ENCODE results near the gene RYR3. TPM values are rescaled to one million over a fixed set of nuclear protein-coding genes. Genes with fewer than 3 reads are reported as not detected.

The RYR3 gene
- total RNA-seq, 2 donors from 2014 or later = not detected

- Mint-ChIP-seq H3K27ac (no peak overlapping the region), H3K36me3 (no peaks in the 10 kb centered on the region), H3K9me3 (no peaks in the 10 kb centered on the region)
- ATAC-seq (no peak), DNase-seq (ENCODE audit: low spot score in 2 of 2) (no peak)
Measured at GRCh38 chr15:33655488-33655887, 344.7 kb downstream of the RYR3 start.

GRCh38 chr15:33656168-33656567 is 345.4 kb downstream of the RYR3 start:
- no peak for ATAC-seq
- H3K9me3 Mint-ChIP-seq = no peaks in the 10 kb centered on the region
- no peak for DNase-seq (ENCODE audit: low spot score in 2 of 2)
- no peak overlapping the region for H3K27ac Mint-ChIP-seq
- no peaks in the 10 kb centered on the region for H3K36me3 Mint-ChIP-seq

DNA sequence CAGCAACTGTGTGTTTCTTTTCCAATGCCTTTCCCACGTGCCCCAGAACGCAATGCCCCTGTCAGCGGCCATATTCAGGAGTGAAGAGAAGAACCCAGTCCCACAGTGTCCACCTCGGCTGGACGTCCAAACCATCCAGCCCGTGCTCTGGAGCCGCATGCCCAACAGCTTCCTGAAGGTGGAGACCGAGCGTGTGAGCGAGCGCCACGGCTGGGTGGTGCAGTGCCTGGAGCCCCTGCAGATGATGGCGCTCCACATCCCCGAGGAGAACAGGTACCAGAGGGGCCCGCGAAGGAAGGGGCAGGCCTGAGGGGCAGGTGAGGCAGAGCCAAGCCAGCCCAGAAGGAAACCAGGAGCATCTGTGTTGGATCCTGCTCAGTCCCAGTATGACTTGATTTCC is 349.4 kb downstream of the RYR3 start:
- no peak for ATAC-seq
- DNase-seq (ENCODE audit: low spot score in 2 of 2) = no peak
- Mint-ChIP-seq H3K36me3 (no peaks in the 10 kb centered on the region), H3K9me3 (no peaks in the 10 kb centered on the region), H3K27ac (no peak overlapping the region)

DNA sequence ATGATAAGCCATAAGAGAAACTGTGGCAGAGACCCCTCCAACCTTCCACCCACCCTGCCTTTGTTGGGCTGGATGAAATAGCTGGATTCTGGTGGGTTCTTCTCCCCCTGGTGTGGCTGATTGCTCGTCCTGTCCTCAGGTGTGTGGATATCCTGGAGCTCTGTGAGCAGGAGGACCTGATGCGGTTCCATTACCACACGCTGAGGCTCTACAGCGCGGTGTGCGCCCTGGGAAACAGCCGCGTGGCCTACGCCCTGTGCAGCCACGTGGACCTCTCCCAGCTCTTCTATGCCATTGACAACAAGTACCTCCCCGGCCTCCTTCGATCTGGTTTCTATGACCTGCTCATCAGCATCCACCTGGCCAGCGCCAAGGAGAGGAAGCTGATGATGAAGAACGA is 351.2 kb downstream of the RYR3 start:
- ATAC-seq (no peak), DNase-seq (ENCODE audit: low spot score in 2 of 2) (no peak)
- H3K36me3 Mint-ChIP-seq = no peaks in the 10 kb centered on the region
- no peaks in the 10 kb centered on the region for H3K9me3 Mint-ChIP-seq
- H3K27ac Mint-ChIP-seq = peak overlapping the region in 1 of 2 donors; percentile 29

DNA sequence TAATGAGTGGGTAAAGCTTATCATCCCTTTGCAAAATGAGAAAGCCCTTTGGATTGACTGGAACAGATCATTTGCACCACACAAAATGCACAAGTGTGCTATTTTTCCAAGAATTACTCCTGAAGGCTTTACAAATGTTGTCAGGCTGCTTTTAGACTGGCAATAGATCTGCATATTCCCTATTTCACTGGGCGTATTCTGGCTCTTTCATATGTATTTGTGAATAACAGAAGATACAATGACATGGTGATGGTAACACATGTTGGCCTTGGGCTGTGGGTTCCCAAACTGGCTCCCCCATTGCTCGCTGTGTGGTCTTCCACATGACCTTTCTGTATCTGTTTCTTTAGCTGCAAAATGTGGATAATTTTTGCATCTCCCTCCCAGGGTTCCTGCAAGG is 354.2 kb downstream of the RYR3 start:
- no peaks in the 10 kb centered on the region for H3K36me3 Mint-ChIP-seq
- H3K9me3 Mint-ChIP-seq = no peaks in the 10 kb centered on the region
- ATAC-seq (no peak), DNase-seq (ENCODE audit: low spot score in 2 of 2) (no peak)
- no peak overlapping the region for H3K27ac Mint-ChIP-seq

- no peak for ATAC-seq
- no peaks in the 10 kb centered on the region for H3K9me3 Mint-ChIP-seq
Measured at GRCh38 chr15:33670567-33670966, 359.8 kb downstream of the RYR3 start.

GRCh38 chr15:33671456-33671855 is 360.7 kb downstream of the RYR3 start:
- no peak for DNase-seq (ENCODE audit: low spot score in 2 of 2)
- Mint-ChIP-seq H3K27ac (no peak overlapping the region), H3K9me3 (no peaks in the 10 kb centered on the region), H3K36me3 (no peaks in the 10 kb centered on the region)
- ATAC-seq = no peak

More at GRCh38 chr15:33670567-33670966, 359.8 kb downstream of the RYR3 start:
- no peak for DNase-seq (ENCODE audit: low spot score in 2 of 2)
- Mint-ChIP-seq H3K36me3 (no peaks in the 10 kb centered on the region), H3K27ac (no peak overlapping the region)

GRCh38 chr15:33675246-33675645 is 364.5 kb downstream of the RYR3 start:
- ATAC-seq = no peak
- Mint-ChIP-seq H3K27ac (no peak overlapping the region), H3K9me3 (no peaks in the 10 kb centered on the region), H3K36me3 (no peaks in the 10 kb centered on the region)
- no peak for DNase-seq (ENCODE audit: low spot score in 2 of 2)

DNA sequence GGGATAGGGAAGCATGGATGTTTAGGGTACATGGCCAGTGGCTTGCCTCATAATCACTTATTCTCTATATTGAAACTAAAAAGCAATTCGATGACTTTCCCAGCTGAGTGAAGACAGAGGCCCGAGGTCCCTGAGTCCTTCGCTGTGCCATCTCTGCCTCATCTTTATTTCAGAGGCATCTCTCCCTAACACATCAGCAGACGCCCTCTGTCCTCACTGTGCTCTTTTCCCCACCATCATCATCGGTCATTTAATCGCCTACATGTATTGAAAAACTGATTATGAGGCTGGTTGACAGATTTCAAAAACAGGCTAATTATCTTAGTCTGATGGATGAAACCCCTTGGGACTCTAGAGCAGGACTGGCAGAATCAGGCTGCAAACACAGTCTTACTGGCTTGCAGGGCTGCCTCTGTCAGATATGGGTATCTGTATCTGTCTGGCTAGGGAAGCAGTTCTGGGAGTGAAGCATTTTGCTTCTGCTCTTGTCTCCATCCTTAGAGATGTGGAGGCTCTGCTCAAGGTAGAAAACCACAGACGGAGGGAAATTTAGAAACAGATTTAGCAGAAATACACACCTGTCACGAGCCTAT is 366.6 kb downstream of the RYR3 start:
- no peak for ATAC-seq

GRCh38 chr15:33678176-33678575 is 367.4 kb downstream of the RYR3 start:
- ATAC-seq = no peak
- Mint-ChIP-seq H3K36me3 (no peaks in the 10 kb centered on the region), H3K27ac (no peak overlapping the region), H3K9me3 (no peaks in the 10 kb centered on the region)
- no peak for DNase-seq (ENCODE audit: low spot score in 2 of 2)

More for the DNA sequence above, 366.6 kb downstream of the RYR3 start:
- Mint-ChIP-seq H3K9me3 (no peaks in the 10 kb centered on the region), H3K27ac (no peak overlapping the region), H3K36me3 (no peaks in the 10 kb centered on the region)
- no peak for DNase-seq (ENCODE audit: low spot score in 2 of 2)

GRCh38 chr15:33678602-33679001 is 367.8 kb downstream of the RYR3 start:
- no peak for DNase-seq (ENCODE audit: low spot score in 2 of 2)
- Mint-ChIP-seq H3K9me3 (no peaks in the 10 kb centered on the region), H3K36me3 (no peaks in the 10 kb centered on the region), H3K27ac (no peak overlapping the region)
- ATAC-seq = no peak

DNA sequence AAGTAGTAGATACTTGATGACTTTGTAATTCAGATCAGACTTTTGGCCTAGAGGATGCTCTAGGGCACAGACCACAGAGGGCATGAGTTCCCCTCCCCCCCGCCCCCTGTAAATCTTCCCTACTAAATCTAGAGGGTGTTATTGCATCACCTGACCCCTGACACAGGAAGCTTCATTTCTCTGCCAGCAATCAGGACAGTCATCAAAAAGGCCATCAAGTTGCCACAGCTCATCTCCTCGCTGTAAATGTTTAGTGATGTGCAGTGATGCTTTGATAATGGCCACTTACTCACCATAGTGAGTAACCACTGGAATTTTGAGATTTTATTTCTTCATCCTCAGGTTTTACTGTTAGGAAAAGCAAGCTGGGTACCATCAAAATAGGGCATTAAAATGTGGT is 368.3 kb downstream of the RYR3 start:
- DNase-seq (ENCODE audit: low spot score in 2 of 2) = no peak
- Mint-ChIP-seq H3K9me3 (no peaks in the 10 kb centered on the region), H3K27ac (no peak overlapping the region), H3K36me3 (no peaks in the 10 kb centered on the region)
- ATAC-seq = no peak

GRCh38 chr15:33680336-33680735 is 369.6 kb downstream of the RYR3 start:
- no peaks in the 10 kb centered on the region for H3K36me3 Mint-ChIP-seq
- DNase-seq (ENCODE audit: low spot score in 2 of 2) = no peak
- H3K9me3 Mint-ChIP-seq = no peaks in the 10 kb centered on the region
- no peak for ATAC-seq
- H3K27ac Mint-ChIP-seq = no peak overlapping the region

DNA sequence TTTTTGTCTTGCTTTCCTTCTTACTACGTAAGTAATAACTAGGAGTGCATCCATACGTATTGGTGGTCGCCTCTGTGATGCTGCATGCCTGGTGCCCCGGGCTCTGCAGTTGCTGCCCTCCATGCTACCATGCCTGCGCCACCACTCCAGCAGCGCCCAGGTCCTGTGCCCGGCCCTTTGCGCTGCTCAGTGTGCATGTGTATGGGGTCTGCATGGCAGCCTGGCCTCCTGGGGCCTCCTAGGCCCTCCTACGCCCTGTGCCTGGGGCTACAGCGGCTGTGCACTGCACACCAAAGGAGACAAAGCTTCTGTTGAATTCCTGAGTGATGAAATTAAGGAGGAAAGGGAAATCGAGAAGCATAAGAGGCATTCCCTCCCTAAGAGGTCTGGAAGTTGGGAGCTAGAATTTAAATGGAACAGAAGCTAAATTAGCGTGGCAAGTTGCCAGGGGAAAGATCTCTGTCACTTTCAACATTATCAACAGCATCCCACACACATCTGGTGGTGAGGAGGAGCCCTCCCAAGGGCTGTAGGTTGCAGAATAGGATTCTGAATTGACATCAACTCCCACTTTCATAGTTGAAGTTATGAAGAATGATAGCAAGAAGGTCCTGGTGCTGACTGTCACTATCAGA is 382.5 kb downstream of the RYR3 start:
- DNase-seq (ENCODE audit: low spot score in 2 of 2) = no peak
- Mint-ChIP-seq H3K27ac (no peak overlapping the region), H3K9me3 (no peaks in the 10 kb centered on the region), H3K36me3 (no peaks in the 10 kb centered on the region)
- ATAC-seq = no peak

DNA sequence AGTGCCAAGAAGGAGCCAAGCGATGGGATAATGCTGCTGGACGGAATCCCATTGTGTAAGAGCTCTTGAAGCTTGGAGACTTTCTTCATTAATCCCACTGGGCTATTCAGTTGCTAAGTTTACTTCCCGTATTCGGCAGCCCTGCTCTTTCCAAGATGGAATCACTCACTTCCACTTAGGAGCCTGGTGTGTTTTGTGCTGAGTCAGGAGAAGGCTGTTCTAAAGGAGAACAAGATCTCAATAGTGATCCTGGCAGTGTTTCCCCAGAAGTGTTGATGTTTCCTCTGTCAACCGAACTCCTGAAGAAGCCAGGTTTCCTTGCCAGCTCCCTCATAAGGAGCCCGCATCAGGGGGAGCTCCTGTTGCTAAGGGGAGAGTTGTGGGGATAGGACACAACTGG is 387.4 kb downstream of the RYR3 start:
- H3K9me3 Mint-ChIP-seq = no peaks in the 10 kb centered on the region
- H3K27ac Mint-ChIP-seq = no peak overlapping the region
- no peak for ATAC-seq
- no peaks in the 10 kb centered on the region for H3K36me3 Mint-ChIP-seq
- DNase-seq (ENCODE audit: low spot score in 2 of 2) = no peak

DNA sequence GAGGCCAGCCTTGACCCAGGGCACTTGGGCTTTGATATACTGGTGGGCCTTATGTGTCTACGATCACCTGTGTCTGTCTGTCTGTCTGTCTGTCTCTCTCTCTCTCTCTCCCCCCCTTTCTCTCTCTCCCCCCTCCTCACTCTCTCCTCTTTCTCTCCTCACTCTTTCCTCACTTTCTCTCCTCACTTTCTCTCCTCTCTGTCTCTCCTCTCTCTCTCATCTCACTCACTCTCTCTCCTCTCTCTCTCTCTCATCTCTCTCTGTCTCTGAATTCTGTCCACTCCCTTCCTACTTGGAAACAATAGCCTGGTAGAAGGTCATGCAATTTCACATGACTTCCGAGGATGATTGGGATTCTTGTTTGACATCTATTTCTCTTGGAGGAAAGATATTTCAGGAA is 388.4 kb downstream of the RYR3 start:
- Mint-ChIP-seq H3K36me3 (no peaks in the 10 kb centered on the region), H3K27ac (no peak overlapping the region), H3K9me3 (no peaks in the 10 kb centered on the region)
- ATAC-seq = no peak
- DNase-seq (ENCODE audit: low spot score in 2 of 2) = no peak

DNA sequence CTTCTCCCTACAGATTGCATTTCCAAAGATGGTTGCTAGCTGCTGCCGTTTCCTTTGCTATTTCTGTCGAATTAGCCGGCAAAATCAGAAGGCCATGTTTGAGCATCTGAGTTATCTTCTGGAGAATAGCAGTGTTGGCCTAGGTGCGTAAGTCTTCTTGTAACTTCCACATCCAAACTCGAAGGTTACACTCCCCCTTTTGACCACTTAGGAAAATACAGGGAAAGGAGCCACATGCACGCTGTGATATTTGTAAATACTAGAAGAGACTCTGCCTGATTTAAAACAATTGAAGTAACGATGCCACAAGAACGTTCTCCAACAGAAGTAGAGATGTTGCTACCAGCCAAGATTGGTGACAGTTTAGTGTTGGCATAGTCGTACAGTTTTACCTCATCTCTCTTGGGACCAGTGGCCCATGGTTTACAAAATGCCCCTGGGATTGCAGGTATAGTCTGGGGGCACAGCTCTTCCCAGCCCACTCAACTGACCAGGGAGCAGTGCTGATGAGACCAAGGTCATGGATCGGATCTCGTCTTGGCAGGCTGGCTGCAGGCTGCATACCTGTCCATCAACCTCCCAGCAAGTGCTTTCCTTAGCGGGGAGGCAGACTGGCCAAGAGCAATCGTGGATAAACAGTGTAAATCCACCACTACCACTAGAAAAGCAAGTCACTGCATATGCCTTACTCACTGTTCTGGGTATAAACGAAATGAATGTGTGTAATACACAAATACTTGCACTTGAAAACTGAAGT is 389.1 kb downstream of the RYR3 start:
- no peak overlapping the region for H3K27ac Mint-ChIP-seq
- ATAC-seq (no peak), DNase-seq (ENCODE audit: low spot score in 2 of 2) (no peak)
- no peaks in the 10 kb centered on the region for H3K36me3 Mint-ChIP-seq
- H3K9me3 Mint-ChIP-seq = no peaks in the 10 kb centered on the region
